ENCODE results near the gene FAM20C.

FAM20C gene

GRCh38 chr7:207418-208129 lies 15.2 kb downstream of the FAM20C start:
- TF ChIP-seq CTCF (IDR thresholded peaks at IDR 0.05; ENCODE audit: control insufficient read depth, insufficient read depth, low read depth, low read length, missing control alignments), result peak; percentile 14
- H3K4me3 ChIP-seq (ENCODE audit: control insufficient read depth, low read depth, low read length), result no peak overlapping the region
- DNase-seq (ENCODE audit: low read depth), result no peak

- no peak for TF ChIP-seq CTCF (IDR thresholded peaks at IDR 0.05; ENCODE audit: control insufficient read depth, insufficient read depth, low read depth, low read length, missing control alignments)
- no peak for DNase-seq (ENCODE audit: low read depth)
- no peak overlapping the region for H3K4me3 ChIP-seq (ENCODE audit: control insufficient read depth, low read depth, low read length)
Observed at GRCh38 chr7:208130-208673, 15.8 kb downstream of the FAM20C start.

GRCh38 chr7:208816-209215 lies 16.4 kb downstream of the FAM20C start:
- DNase-seq (ENCODE audit: low read depth), result no peak
- no peak overlapping the region for H3K4me3 ChIP-seq (ENCODE audit: control insufficient read depth, low read depth, low read length)
- TF ChIP-seq CTCF (IDR thresholded peaks at IDR 0.05; ENCODE audit: control insufficient read depth, insufficient read depth, low read depth, low read length, missing control alignments), result no peak

- TF ChIP-seq CTCF (IDR thresholded peaks at IDR 0.05; ENCODE audit: control insufficient read depth, insufficient read depth, low read depth, low read length, missing control alignments), result no peak
- H3K4me3 ChIP-seq (ENCODE audit: control insufficient read depth, low read depth, low read length), result no peak overlapping the region
- DNase-seq (ENCODE audit: low read depth), result no peak
Observed at GRCh38 chr7:209416-209815, 17.0 kb downstream of the FAM20C start.

- no peak for TF ChIP-seq CTCF (IDR thresholded peaks at IDR 0.05; ENCODE audit: control insufficient read depth, insufficient read depth, low read depth, low read length, missing control alignments)
- DNase-seq (ENCODE audit: low read depth), result no peak
- H3K4me3 ChIP-seq (ENCODE audit: control insufficient read depth, low read depth, low read length), result no peak overlapping the region
Observed at GRCh38 chr7:209906-210305, 17.5 kb downstream of the FAM20C start.

GRCh38 chr7:210401-210925 lies 18.1 kb downstream of the FAM20C start:
- no peak for DNase-seq (ENCODE audit: low read depth)
- TF ChIP-seq CTCF (IDR thresholded peaks at IDR 0.05; ENCODE audit: control insufficient read depth, insufficient read depth, low read depth, low read length, missing control alignments), result no peak
- no peak overlapping the region for H3K4me3 ChIP-seq (ENCODE audit: control insufficient read depth, low read depth, low read length)

Data from AG09309 (cell line).